T-helper 2 cell treated with Interferon-gamma antibody and Interleukin-4, amounts not matched to agents 5 μg/mL and 100 μg/mL, for 36 hours (primary cell): Measurements from ENCODE around the gene HMCN1.

Source experiments
- DNase-seq: peaks from one replicate; pipeline ENCODE4 v3.0.0; 2021; ENCODE audit warnings: low spot score
- H3K27ac Mint-ChIP-seq: one replicate; pipeline ENCODE4 v1.8.0; 2021; ENCODE audit warnings: mild to moderate bottlenecking, mixed read lengths
- H3K27me3 Mint-ChIP-seq: one replicate; pipeline ENCODE4 v1.8.0; 2021; ENCODE audit warnings: low read depth, mixed read lengths
- H3K36me3 Mint-ChIP-seq: one replicate; pipeline ENCODE4 v1.8.0; 2021; ENCODE audit warnings: low read depth, mixed read lengths
- H3K4me1 Mint-ChIP-seq: one replicate; pipeline ENCODE4 v1.8.0; 2021; ENCODE audit warnings: low read depth, mixed read lengths
- H3K4me3 Mint-ChIP-seq: one replicate; pipeline ENCODE4 v1.8.0; 2022; ENCODE audit warnings: mild to moderate bottlenecking, moderate library complexity, mixed read lengths
- H3K9me3 Mint-ChIP-seq: one replicate; pipeline ENCODE4 v1.8.0; 2021; ENCODE audit warnings: mixed read lengths

HMCN1 gene

DNA sequence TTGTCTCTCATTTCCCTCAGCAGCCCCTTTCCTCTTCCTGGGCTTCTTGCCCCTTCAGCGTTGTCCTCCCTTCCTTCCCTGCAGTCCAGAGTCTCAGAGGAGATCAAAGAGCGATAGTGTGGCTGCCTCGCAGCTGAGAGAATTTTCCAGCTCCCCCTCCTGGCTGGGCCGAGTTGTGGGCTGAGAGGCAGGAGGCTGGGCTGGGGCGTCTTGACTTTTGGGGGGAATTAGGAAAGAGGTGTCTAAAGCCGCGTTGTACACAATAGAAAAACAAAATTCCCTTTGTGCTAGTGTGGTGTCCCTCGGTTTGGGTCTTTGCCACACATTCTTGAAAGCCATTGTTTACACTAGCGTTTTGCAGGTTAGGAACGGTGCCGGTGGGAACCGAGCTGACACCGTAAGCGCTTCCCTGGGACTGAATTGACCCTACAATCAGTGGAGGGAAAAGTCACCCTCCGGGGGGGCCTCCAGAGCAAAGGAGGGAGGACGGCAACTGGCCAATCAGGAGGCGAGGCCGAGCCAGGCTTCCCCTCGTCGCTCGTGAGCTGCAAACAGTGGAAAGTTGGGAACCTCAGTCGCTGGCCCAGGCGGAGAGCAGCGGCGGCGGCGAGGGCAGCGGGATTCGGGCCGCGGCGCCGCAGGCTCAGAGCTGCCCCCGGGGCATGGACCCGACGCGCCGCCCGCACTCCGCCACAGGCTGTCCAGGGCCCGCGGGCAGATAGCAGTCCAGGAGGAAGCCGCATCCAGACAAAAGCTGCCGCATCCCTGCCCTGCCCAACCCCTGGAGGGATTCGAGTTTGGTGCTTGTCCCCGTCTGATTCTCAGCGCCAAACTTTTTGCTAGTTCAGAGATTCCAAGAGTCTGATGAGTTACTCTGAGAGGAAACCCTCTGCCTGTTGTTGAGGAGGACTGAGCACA is at the start of gene HMCN1:
HMCN1 (plus strand) TSS at position 574 of the 918 bp plus-strand sequence. CDS start 389 bp downstream, outside the sequence.
- H3K27ac Mint-ChIP-seq, result no peak within 1 kb of the TSS
- no peak for DNase-seq

DNA sequence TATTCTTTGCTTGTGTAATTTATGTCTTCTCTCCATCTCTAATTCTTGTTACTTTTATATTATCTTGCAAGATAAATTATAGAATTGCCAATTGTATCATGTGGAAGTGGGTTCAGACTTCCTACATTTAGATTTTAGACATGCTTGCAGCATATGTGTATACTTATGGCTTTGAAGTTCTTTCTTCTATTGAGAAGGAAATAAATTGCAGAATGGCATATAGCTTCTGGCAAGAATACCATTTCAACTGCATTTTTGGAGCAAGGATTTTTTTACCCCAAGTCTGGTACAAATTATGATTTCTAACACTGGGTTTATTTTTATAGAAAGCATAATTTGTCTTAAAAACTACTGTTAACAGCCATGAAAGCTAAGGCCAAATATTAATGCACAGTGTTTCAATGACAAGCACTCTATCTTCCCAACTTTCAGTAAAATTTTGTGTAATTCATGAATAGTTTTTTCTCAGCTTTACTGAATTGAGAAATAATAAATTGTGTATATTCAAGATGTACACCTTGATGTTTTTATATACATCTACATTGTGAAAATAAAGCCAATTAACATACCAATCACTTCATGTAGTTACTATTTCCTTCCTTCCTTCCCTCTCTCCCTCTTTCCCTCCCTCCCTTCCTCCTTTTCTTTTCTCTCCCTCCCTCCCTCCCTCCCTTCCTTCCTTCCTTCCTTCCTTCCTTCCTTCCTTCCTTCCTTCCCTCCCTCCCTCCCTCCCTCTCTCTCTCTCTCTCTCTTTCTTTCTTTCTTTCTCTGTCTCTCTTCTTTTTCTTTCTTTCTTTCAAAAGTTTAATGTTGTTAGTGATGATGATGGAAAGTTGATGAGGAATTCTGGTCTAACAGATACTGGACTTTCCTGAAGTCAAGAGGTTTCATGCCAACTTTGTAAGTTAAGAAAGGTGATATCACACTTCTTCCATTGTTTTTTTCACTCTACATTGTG is 47.1 kb upstream of the HMCN1 start:
- no peak overlapping the region for H3K4me3 Mint-ChIP-seq
- H3K27me3 Mint-ChIP-seq, result peaks cover 45% of the 10 kb centered on the region
- no peaks in the 10 kb centered on the region for H3K4me1 Mint-ChIP-seq
- no peaks in the 10 kb centered on the region for H3K36me3 Mint-ChIP-seq
- H3K9me3 Mint-ChIP-seq, result no peaks in the 10 kb centered on the region
- DNase-seq, result no peak
- H3K27ac Mint-ChIP-seq, result no peak overlapping the region

More for the DNA sequence above, at the start of gene HMCN1:
- Mint-ChIP-seq H3K27me3 (peaks cover 66% of the 10 kb centered on the region), H3K4me1 (peaks cover 14% of the 10 kb centered on the region), H3K36me3 (peaks cover 2% of the 10 kb centered on the region), H3K4me3 (peak within 1 kb of the TSS; percentile 75), H3K9me3 (peaks cover 18% of the 10 kb centered on the region)

- peaks cover 8% of the 10 kb centered on the region for H3K36me3 Mint-ChIP-seq
- no peak overlapping the region for H3K4me3 Mint-ChIP-seq
These were observed 43.7 kb upstream of the HMCN1 start for GRCh38 chr1:185690527-185690926.

GRCh38 chr1:185693654-185694053 is 40.5 kb upstream of the HMCN1 start:
- Mint-ChIP-seq H3K36me3 (peaks cover 8% of the 10 kb centered on the region), H3K4me1 (peaks cover 16% of the 10 kb centered on the region), H3K9me3 (peaks cover 11% of the 10 kb centered on the region), H3K27ac (peak overlapping the region; percentile 61), H3K4me3 (peak overlapping the region; percentile 50), H3K27me3 (peaks cover 23% of the 10 kb centered on the region)
- DNase-seq, result no peak

More at GRCh38 chr1:185690527-185690926, 43.7 kb upstream of the HMCN1 start:
- Mint-ChIP-seq H3K27me3 (peaks cover 38% of the 10 kb centered on the region), H3K27ac (no peak overlapping the region), H3K4me1 (peaks cover 13% of the 10 kb centered on the region), H3K9me3 (peaks cover 11% of the 10 kb centered on the region)
- DNase-seq, result no peak

- H3K4me3 Mint-ChIP-seq, result peak overlapping the region; percentile 50
- DNase-seq, result no peak
- H3K4me1 Mint-ChIP-seq, result peaks cover 16% of the 10 kb centered on the region
- H3K36me3 Mint-ChIP-seq, result peaks cover 8% of the 10 kb centered on the region
- H3K9me3 Mint-ChIP-seq, result peaks cover 11% of the 10 kb centered on the region
- peaks cover 20% of the 10 kb centered on the region for H3K27me3 Mint-ChIP-seq
- peak overlapping the region; percentile 61 for H3K27ac Mint-ChIP-seq
These were observed 40.1 kb upstream of the HMCN1 start for GRCh38 chr1:185694081-185694480.

GRCh38 chr1:185695299-185695698 is 38.9 kb upstream of the HMCN1 start:
- Mint-ChIP-seq H3K4me1 (peaks cover 16% of the 10 kb centered on the region), H3K9me3 (peaks cover 11% of the 10 kb centered on the region), H3K27ac (no peak overlapping the region), H3K4me3 (no peak overlapping the region), H3K27me3 (peaks cover 17% of the 10 kb centered on the region), H3K36me3 (peaks cover 8% of the 10 kb centered on the region)
- DNase-seq, result no peak

GRCh38 chr1:185696422-185697150 is 37.6 kb upstream of the HMCN1 start:
- H3K4me1 Mint-ChIP-seq, result peaks cover 23% of the 10 kb centered on the region
- H3K4me3 Mint-ChIP-seq, result no peak overlapping the region
- H3K36me3 Mint-ChIP-seq, result peaks cover 8% of the 10 kb centered on the region
- H3K27ac Mint-ChIP-seq, result no peak overlapping the region
- no peak for DNase-seq
- peaks cover 11% of the 10 kb centered on the region for H3K9me3 Mint-ChIP-seq
- H3K27me3 Mint-ChIP-seq, result peaks cover 19% of the 10 kb centered on the region

DNA sequence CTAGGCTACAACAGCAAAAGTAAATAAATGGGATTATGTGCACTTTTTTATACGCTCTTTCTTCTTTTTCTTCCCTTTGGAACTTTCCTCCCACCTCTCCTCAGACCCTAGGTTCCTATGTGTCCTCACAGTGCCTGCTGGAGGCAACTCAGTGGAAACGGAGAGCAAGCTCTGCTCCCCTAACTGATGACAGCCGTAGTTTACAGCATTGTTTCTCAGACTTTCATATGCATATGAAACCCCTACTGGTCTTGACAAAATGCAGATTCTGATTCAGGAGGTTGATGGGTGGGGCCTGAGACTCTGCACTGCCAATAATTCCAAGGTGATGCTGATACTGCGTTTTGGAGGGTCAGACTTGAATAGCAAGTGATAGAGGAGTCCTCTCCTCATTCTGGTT is 34.3 kb upstream of the HMCN1 start:
- Mint-ChIP-seq H3K27ac (no peak overlapping the region), H3K4me1 (peaks cover 16% of the 10 kb centered on the region), H3K36me3 (no peaks in the 10 kb centered on the region), H3K4me3 (no peak overlapping the region), H3K27me3 (peaks cover 25% of the 10 kb centered on the region), H3K9me3 (no peaks in the 10 kb centered on the region)
- DNase-seq, result no peak

DNA sequence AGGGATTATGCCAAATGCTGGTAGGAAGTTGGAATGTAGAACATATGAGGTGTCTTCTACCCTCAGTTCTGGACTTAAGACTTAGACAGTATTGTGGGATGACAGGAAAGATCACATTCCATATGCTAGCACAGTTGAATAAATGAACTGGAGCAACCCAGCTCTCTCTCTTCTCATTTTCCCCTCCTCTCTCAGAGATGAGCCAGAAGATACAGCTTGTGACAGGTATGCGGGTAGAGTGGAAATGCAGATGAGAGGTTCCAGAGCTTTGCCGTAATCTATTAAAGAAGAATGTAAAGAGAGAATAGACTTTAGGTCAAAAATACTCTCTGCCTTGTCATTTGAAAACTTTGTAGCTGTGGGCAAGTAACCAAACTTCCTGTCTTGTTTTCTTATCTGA is 32.5 kb upstream of the HMCN1 start:
- no peaks in the 10 kb centered on the region for H3K9me3 Mint-ChIP-seq
- peaks cover 11% of the 10 kb centered on the region for H3K4me1 Mint-ChIP-seq
- H3K27me3 Mint-ChIP-seq, result peaks cover 26% of the 10 kb centered on the region
- peak overlapping the region; percentile 1 for H3K4me3 Mint-ChIP-seq
- no peak overlapping the region for H3K27ac Mint-ChIP-seq
- no peaks in the 10 kb centered on the region for H3K36me3 Mint-ChIP-seq
- no peak for DNase-seq

GRCh38 chr1:185704181-185704580 is 30.0 kb upstream of the HMCN1 start:
- no peak for DNase-seq
- H3K27ac Mint-ChIP-seq, result no peak overlapping the region
- peaks cover 11% of the 10 kb centered on the region for H3K4me1 Mint-ChIP-seq

DNA sequence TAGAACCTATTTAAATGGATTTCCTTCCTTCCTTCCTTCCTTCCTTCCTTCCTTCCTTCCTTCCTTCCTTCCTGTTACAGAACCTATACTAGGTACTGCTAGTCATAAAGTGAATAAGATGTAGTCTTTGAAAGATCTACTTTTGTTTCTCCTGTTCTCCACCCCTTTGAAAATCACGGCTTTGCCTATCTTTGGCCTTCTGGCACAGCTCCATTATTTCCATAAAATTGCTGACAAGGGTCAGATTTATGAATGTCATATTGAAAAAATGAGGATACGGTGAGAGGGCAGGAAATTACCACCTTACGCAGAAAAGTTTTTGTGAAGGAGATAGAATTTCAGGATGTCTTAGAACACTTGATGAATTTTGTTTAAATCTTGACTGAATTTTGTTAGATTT is 18.1 kb upstream of the HMCN1 start:
- Mint-ChIP-seq H3K27ac (no peak overlapping the region), H3K27me3 (peaks cover 29% of the 10 kb centered on the region), H3K4me1 (no peaks in the 10 kb centered on the region), H3K9me3 (no peaks in the 10 kb centered on the region), H3K36me3 (no peaks in the 10 kb centered on the region), H3K4me3 (no peak overlapping the region)
- DNase-seq, result no peak

More at GRCh38 chr1:185704181-185704580, 30.0 kb upstream of the HMCN1 start:
- no peak overlapping the region for H3K4me3 Mint-ChIP-seq
- no peaks in the 10 kb centered on the region for H3K36me3 Mint-ChIP-seq
- H3K9me3 Mint-ChIP-seq, result no peaks in the 10 kb centered on the region
- peaks cover 25% of the 10 kb centered on the region for H3K27me3 Mint-ChIP-seq

GRCh38 chr1:185719021-185719420 is 15.2 kb upstream of the HMCN1 start:
- H3K4me3 Mint-ChIP-seq, result no peak overlapping the region

GRCh38 chr1:185720633-185721272 is 13.4 kb upstream of the HMCN1 start:
- DNase-seq, result no peak

More at GRCh38 chr1:185719021-185719420, 15.2 kb upstream of the HMCN1 start:
- Mint-ChIP-seq H3K9me3 (no peaks in the 10 kb centered on the region), H3K27me3 (peaks cover 39% of the 10 kb centered on the region), H3K4me1 (no peaks in the 10 kb centered on the region), H3K27ac (no peak overlapping the region), H3K36me3 (no peaks in the 10 kb centered on the region)
- no peak for DNase-seq

More at GRCh38 chr1:185720633-185721272, 13.4 kb upstream of the HMCN1 start:
- H3K9me3 Mint-ChIP-seq, result no peaks in the 10 kb centered on the region
- peaks cover 39% of the 10 kb centered on the region for H3K27me3 Mint-ChIP-seq
- no peak overlapping the region for H3K27ac Mint-ChIP-seq
- H3K36me3 Mint-ChIP-seq, result no peaks in the 10 kb centered on the region
- no peak overlapping the region for H3K4me3 Mint-ChIP-seq
- H3K4me1 Mint-ChIP-seq, result no peaks in the 10 kb centered on the region
